ENCODE measurements around the gene GALNTL6.

GALNTL6 gene

GRCh38 chr4:172009446-172010230 lies 196.4 kb downstream of the GALNTL6 start:
- no peak for DNase-seq

GRCh38 chr4:172011196-172011595 lies 198.0 kb downstream of the GALNTL6 start:
- DNase-seq: no peak

- no peak for DNase-seq
These were observed 205.2 kb downstream of the GALNTL6 start for GRCh38 chr4:172018358-172018757.

- DNase-seq: no peak
These were observed 222.4 kb downstream of the GALNTL6 start for GRCh38 chr4:172035562-172035961.

- DNase-seq: no peak
These were observed 227.6 kb downstream of the GALNTL6 start for GRCh38 chr4:172040766-172041165.

GRCh38 chr4:172042714-172043114 lies 229.5 kb downstream of the GALNTL6 start:
- no peak for DNase-seq

GRCh38 chr4:172045981-172046380 lies 232.8 kb downstream of the GALNTL6 start:
- no peak for DNase-seq

- DNase-seq: no peak
These were observed 235.5 kb downstream of the GALNTL6 start for GRCh38 chr4:172048666-172049065.

GRCh38 chr4:172050911-172051310 lies 237.7 kb downstream of the GALNTL6 start:
- DNase-seq: no peak

GRCh38 chr4:172055046-172055445 lies 241.8 kb downstream of the GALNTL6 start:
- DNase-seq: no peak

GRCh38 chr4:172055498-172055897 lies 242.3 kb downstream of the GALNTL6 start:
- no peak for DNase-seq

- DNase-seq: no peak
These were observed 248.0 kb downstream of the GALNTL6 start for GRCh38 chr4:172061204-172061603.

GRCh38 chr4:172068506-172068905 lies 255.3 kb downstream of the GALNTL6 start:
- no peak for DNase-seq

GRCh38 chr4:172073590-172073989 lies 260.4 kb downstream of the GALNTL6 start:
- no peak for DNase-seq

- no peak for DNase-seq
These were observed 270.1 kb downstream of the GALNTL6 start for GRCh38 chr4:172083272-172083671.

- no peak for DNase-seq
These were observed 275.4 kb downstream of the GALNTL6 start for GRCh38 chr4:172088556-172088955.

GRCh38 chr4:172095161-172095560 lies 282.0 kb downstream of the GALNTL6 start:
- DNase-seq: no peak

GRCh38 chr4:172096786-172097185 lies 283.6 kb downstream of the GALNTL6 start:
- no peak for DNase-seq

GRCh38 chr4:172099376-172099775 lies 286.2 kb downstream of the GALNTL6 start:
- no peak for DNase-seq

- no peak for DNase-seq
These were observed 290.3 kb downstream of the GALNTL6 start for GRCh38 chr4:172103456-172103855.

- DNase-seq: no peak
These were observed 291.3 kb downstream of the GALNTL6 start for GRCh38 chr4:172104539-172104938.

GRCh38 chr4:172105918-172106317 lies 292.7 kb downstream of the GALNTL6 start:
- DNase-seq: no peak

GRCh38 chr4:172109466-172109865 lies 296.3 kb downstream of the GALNTL6 start:
- no peak for DNase-seq

- DNase-seq: no peak
These were observed 311.6 kb downstream of the GALNTL6 start for GRCh38 chr4:172124656-172125308.

- no peak for DNase-seq
These were observed 312.2 kb downstream of the GALNTL6 start for GRCh38 chr4:172125443-172125842.
